ENCODE results near the gene FAM151A.

FAM151A gene

GRCh38 chr1:54579337-54579781 lies 44.0 kb downstream of the FAM151A start:
- Histone ChIP-seq H3K27me3 (replicated peaks; ENCODE audit: control insufficient read depth, insufficient read depth, low read length) (no peaks in the 10 kb centered on the region; the same call in 1 of the 2 replicates), H3K4me3 (replicated peaks; ENCODE audit: low read depth, low read length) (no peak overlapping the region), H3K36me3 (ENCODE audit: control insufficient read depth, insufficient read depth, low read length) (no peaks in the 10 kb centered on the region)
- TF ChIP-seq, protein P1, sequence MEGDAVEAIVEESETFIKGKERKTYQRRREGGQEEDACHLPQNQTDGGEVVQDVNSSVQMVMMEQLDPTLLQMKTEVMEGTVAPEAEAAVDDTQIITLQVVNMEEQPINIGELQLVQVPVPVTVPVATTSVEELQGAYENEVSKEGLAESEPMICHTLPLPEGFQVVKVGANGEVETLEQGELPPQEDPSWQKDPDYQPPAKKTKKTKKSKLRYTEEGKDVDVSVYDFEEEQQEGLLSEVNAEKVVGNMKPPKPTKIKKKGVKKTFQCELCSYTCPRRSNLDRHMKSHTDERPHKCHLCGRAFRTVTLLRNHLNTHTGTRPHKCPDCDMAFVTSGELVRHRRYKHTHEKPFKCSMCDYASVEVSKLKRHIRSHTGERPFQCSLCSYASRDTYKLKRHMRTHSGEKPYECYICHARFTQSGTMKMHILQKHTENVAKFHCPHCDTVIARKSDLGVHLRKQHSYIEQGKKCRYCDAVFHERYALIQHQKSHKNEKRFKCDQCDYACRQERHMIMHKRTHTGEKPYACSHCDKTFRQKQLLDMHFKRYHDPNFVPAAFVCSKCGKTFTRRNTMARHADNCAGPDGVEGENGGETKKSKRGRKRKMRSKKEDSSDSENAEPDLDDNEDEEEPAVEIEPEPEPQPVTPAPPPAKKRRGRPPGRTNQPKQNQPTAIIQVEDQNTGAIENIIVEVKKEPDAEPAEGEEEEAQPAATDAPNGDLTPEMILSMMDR (IDR thresholded peaks at IDR 0.05; ENCODE audit: insufficient read depth, low read length, poor library complexity, severe bottlenecking) = no peak
- DNase-seq (ENCODE audit: extremely low read depth, insufficient read length) = no peak

DNA sequence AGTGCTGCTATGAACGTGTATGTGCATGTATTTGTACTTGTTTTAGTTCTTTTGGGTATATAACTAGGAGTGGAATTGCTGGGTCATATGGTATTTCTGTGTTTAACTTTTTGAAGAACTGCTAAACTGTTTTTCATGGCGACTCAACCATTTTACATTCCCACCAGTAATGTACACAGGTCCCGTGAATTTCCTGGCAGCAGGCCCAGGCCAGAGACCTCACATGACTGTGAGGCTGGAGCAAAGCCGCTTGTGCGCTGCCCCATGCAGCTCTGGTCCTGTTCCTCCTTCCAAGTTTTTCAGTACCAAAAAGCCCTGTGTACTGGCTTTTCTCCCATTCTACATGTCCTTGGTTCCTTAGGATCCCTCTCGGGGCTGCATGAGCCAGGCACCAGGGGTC lies 45.7 kb downstream of the FAM151A start:
- TF ChIP-seq, protein P1 (IDR thresholded peaks at IDR 0.05; ENCODE audit: insufficient read depth, low read length, poor library complexity, severe bottlenecking) = no peak
- no peak overlapping the region for H3K4me3 ChIP-seq (replicated peaks; ENCODE audit: low read depth, low read length)
- H3K36me3 ChIP-seq (ENCODE audit: control insufficient read depth, insufficient read depth, low read length) = no peaks in the 10 kb centered on the region
- H3K27me3 ChIP-seq (replicated peaks; ENCODE audit: control insufficient read depth, insufficient read depth, low read length) = no peaks in the 10 kb centered on the region
- DNase-seq (ENCODE audit: extremely low read depth, insufficient read length) = no peak

DNA sequence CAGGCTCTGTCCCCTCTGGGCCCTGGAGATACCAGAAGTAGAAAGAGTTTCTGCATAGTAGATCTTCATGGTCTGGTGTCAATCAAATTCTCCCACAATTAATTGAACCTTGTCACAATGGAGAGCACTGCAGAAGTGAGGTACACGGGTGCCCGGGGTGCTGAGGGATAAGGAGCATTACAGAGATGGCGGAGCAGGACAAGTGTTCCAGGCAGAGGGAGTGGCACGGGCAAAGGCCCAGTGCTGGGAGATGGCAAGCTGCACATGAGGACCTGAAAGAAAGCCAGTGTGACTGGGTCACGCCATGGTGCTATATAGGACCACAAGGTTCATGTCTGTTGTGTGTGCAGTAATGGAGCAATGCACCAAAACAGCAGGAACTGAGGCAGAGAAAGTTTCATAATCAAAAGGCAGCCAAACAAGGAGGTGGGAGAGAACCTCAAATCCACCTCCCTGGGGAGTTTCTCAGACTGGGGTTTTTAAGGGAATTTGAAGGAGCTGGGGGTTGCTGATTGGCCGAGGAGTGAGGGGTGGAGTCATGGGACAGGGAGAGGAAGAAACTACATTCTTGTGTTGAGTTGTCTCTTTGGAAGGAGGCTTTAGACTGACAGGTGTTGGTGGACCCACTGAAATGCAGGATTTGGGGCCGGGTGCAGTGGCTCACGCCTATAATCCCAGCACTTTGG lies 47.6 kb downstream of the FAM151A start:
- Histone ChIP-seq H3K4me3 (replicated peaks; ENCODE audit: low read depth, low read length) (no peak overlapping the region), H3K36me3 (ENCODE audit: control insufficient read depth, insufficient read depth, low read length) (no peaks in the 10 kb centered on the region), H3K27me3 (replicated peaks; ENCODE audit: control insufficient read depth, insufficient read depth, low read length) (no peaks in the 10 kb centered on the region)
- DNase-seq (ENCODE audit: extremely low read depth, insufficient read length) = no peak
- TF ChIP-seq, protein P1 (IDR thresholded peaks at IDR 0.05; ENCODE audit: insufficient read depth, low read length, poor library complexity, severe bottlenecking) = no peak

- H3K4me3 ChIP-seq (replicated peaks; ENCODE audit: low read depth, low read length) = no peak overlapping the region
- TF ChIP-seq, protein P1 (IDR thresholded peaks at IDR 0.05; ENCODE audit: insufficient read depth, low read length, poor library complexity, severe bottlenecking) = no peak
- H3K27me3 ChIP-seq (replicated peaks; ENCODE audit: control insufficient read depth, insufficient read depth, low read length) = no peaks in the 10 kb centered on the region
- no peak for DNase-seq (ENCODE audit: extremely low read depth, insufficient read length)
- H3K36me3 ChIP-seq (ENCODE audit: control insufficient read depth, insufficient read depth, low read length) = no peaks in the 10 kb centered on the region
These were observed 48.2 kb downstream of the FAM151A start for GRCh38 chr1:54575161-54575560.

DNA sequence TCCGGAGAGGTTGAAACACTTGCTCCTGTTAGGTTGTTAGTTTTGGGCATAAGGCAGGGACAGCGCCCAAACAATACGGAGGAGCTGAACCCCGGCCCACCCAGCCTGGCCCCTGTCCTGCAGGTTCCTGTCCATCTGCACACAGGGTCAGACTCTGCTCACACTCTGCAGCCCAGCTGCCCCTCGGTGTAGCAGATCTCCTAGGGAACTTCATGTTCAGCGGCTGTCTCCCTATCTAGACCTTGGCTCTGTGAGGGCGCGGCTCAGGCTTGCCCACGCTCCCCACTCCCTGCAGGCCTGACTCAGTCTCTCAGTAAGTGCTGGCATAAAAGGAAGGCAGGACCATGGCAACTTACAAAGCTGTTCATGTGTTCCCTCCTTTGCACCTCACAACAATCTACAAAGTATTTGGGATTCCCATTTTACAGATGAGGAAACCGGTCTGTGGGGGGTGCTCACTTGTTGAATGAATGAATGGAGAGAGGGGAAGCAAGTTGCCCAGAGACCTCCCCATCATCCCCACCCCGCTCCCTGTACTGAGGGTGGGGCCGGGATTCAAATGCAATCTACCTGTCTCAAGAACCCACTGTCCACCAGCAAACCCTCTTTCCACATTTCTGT lies 49.1 kb downstream of the FAM151A start:
- H3K27me3 ChIP-seq (replicated peaks; ENCODE audit: control insufficient read depth, insufficient read depth, low read length) = no peaks in the 10 kb centered on the region
- DNase-seq (ENCODE audit: extremely low read depth, insufficient read length) = no peak
- H3K36me3 ChIP-seq (ENCODE audit: control insufficient read depth, insufficient read depth, low read length) = no peaks in the 10 kb centered on the region
- H3K4me3 ChIP-seq (replicated peaks; ENCODE audit: low read depth, low read length) = no peak overlapping the region
- TF ChIP-seq, protein P1 (IDR thresholded peaks at IDR 0.05; ENCODE audit: insufficient read depth, low read length, poor library complexity, severe bottlenecking) = no peak
